Esophagus squamous epithelium (tissue), 4 donors: ENCODE results near the gene ITPR2.

Experiments used
- CTCF ChIP-seq, 6 experiments: fragments of 450-650 bp in 4 of 6; fragments of 200-600 bp in 2 of 6; sonication (generic) in 2 of 6; IDR thresholded peaks; one replicate each; pipeline ENCODE4 v1.5.1; 2016 to 2019; ENCODE audit warnings: antibody characterized with exemption in 6 of 6, mild to moderate bottlenecking in 4 of 6, moderate library complexity in 4 of 6
- POLR2A ChIP-seq, 4 donors: fragments of 450-650 bp; IDR thresholded peaks; one replicate each; pipeline ENCODE4 v1.6.1; 2017; ENCODE audit warnings: antibody characterized with exemption in 4 of 4, mild to moderate bottlenecking in 4 of 4, moderate library complexity in 3 of 4

- TF ChIP-seq POLR2A (IDR thresholded peaks at IDR 0.05), result no peak
- TF ChIP-seq CTCF (IDR thresholded peaks at IDR 0.05), result no peak
These were observed 313.5 kb downstream of the ITPR2 start for GRCh38 chr12:26519462-26519861.
